ENCODE results near the gene GPR141. TPM values are rescaled to one million over a fixed set of nuclear protein-coding genes. Genes with fewer than 3 reads are reported as not detected.

Gene GPR141
- total and polyA plus RNA-seq, 2 donors (not counting 3 experiments of a cell fraction or from before 2014, with no cell fraction given), result not detected

DNA sequence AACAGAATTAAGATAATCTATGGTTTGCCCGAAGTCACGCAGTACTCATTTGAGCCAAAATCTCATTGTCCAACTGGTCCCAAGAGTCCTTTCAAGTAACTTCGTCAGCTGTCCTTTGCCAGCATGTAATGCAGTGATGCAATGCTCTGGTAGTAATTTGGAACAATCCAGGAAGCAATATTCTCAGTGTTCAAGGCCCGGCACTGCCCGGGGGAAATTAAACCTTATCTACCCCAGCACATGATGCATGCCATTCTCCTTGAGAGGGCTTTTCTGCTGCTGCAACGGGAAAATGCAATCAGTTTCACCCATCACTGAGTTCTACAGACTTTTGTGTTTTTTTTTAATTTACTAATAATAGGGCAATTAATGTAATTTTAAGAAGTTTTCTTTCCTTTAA, 87.3 kb downstream of the GPR141 start:
- Histone ChIP-seq H3K9ac (replicated peaks; ENCODE audit: extremely low read depth, insufficient read depth, low read length) (no peak overlapping the region), H3K4me1 (ENCODE audit: control insufficient read depth, extremely low read depth, insufficient read depth, low read length) (no peaks in the 10 kb centered on the region), H3K4me2 (ENCODE audit: insufficient read depth, low read length) (no peak overlapping the region), H3K36me3 (ENCODE audit: control insufficient read depth in 2 of 2, extremely low read depth in 1 of 2, insufficient read depth in 2 of 2, low read length in 2 of 2) (no peaks in the 10 kb centered on the region), H2AFZ (ENCODE audit: low read depth, low read length) (no peak overlapping the region), H3K79me2 (ENCODE audit: control insufficient read depth, insufficient read depth, low read length) (no peaks in the 10 kb centered on the region), H3K27ac (ENCODE audit: insufficient read depth, low read depth, low read length) (no peak overlapping the region), H3K4me3 (replicated peaks in 1 of 3; ENCODE audit: insufficient read depth in 1 of 3, low read depth in 1 of 3, low read length in 3 of 3) (no peak overlapping the region), H3K9me3 (replicated peaks; ENCODE audit: control insufficient read depth, insufficient read depth, low read length) (no peaks in the 10 kb centered on the region), H3K27me3 (ENCODE audit: control insufficient read depth in 2 of 2, insufficient read depth in 2 of 2, low read length in 2 of 2) (no peaks in the 10 kb centered on the region), H3K9me1 (replicated peaks; ENCODE audit: control insufficient read depth, extremely low read depth, insufficient read depth, low read length) (no peaks in the 10 kb centered on the region), H4K20me1 (replicated peaks; ENCODE audit: control insufficient read depth, extremely low read depth, insufficient read depth, low read length) (no peaks in the 10 kb centered on the region)
- POLR2A ChIA-PET, result no interaction called here
- no peak for DNase-seq (ENCODE audit: low read depth, low spot score)
- no peak for TF ChIP-seq JUN (IDR thresholded peaks at IDR 0.05; ENCODE audit: borderline replicate concordance, insufficient read depth, insufficient read length, low read depth)
- TF ChIP-seq POLR2AphosphoS5 (IDR thresholded peaks at IDR 0.05; ENCODE audit: insufficient read depth, low read depth, low read length), result no peak
- TF ChIP-seq GATA2 (IDR thresholded peaks at IDR 0.05; ENCODE audit: insufficient read depth, insufficient read length, low read depth, low read length), result no peak
- TF ChIP-seq FOS (IDR thresholded peaks at IDR 0.05; ENCODE audit: borderline replicate concordance, insufficient read depth, low read length), result no peak
- TF ChIP-seq, protein P1, sequence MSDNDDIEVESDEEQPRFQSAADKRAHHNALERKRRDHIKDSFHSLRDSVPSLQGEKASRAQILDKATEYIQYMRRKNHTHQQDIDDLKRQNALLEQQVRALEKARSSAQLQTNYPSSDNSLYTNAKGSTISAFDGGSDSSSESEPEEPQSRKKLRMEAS (IDR thresholded peaks at IDR 0.05; ENCODE audit: insufficient read depth, insufficient read length), result no peak
- no peak for TF ChIP-seq POLR2A (IDR thresholded peaks at IDR 0.05; ENCODE audit: low read depth, low read length)
- TF ChIP-seq, protein P2, sequence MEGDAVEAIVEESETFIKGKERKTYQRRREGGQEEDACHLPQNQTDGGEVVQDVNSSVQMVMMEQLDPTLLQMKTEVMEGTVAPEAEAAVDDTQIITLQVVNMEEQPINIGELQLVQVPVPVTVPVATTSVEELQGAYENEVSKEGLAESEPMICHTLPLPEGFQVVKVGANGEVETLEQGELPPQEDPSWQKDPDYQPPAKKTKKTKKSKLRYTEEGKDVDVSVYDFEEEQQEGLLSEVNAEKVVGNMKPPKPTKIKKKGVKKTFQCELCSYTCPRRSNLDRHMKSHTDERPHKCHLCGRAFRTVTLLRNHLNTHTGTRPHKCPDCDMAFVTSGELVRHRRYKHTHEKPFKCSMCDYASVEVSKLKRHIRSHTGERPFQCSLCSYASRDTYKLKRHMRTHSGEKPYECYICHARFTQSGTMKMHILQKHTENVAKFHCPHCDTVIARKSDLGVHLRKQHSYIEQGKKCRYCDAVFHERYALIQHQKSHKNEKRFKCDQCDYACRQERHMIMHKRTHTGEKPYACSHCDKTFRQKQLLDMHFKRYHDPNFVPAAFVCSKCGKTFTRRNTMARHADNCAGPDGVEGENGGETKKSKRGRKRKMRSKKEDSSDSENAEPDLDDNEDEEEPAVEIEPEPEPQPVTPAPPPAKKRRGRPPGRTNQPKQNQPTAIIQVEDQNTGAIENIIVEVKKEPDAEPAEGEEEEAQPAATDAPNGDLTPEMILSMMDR (IDR thresholded peaks at IDR 0.05; ENCODE audit: extremely low read depth in 1 of 2, insufficient read depth in 1 of 2, low read depth in 1 of 2, low read length in 2 of 2), result no peak
- TF ChIP-seq EZH2 (IDR thresholded peaks at IDR 0.05; ENCODE audit: borderline replicate concordance, low read depth, low read length, severe bottlenecking), result no peak
- TF ChIP-seq MYC (IDR thresholded peaks at IDR 0.05; ENCODE audit: low read depth, low read length), result no peak
- dilution Hi-C loops (cut with MboI; ENCODE audit: extremely low pct_ligation_motif_present, low sequenced_read_pairs) (no loop called here), intact Hi-C loops (cut with micrococcal nuclease) (no loop called here)
- no peak for FAIRE-seq
- no TSS peak for BruUV-seq (replicated peaks)
- CTCF ChIA-PET, result no interaction called here
